Measurements from ENCODE around the gene RPL29.

Gene RPL29

GRCh38 chr3:52041118-52041731, 45.5 kb upstream of the RPL29 start:
- Histone ChIP-seq H3K27me3 (ENCODE audit: insufficient read depth, low read length) (peaks cover 24% of the 10 kb centered on the region; the same call in 1 of the 2 replicates), H3K27ac (ENCODE audit: low read depth, low read length, poor library complexity, severe bottlenecking) (no peak overlapping the region), H3K36me3 (ENCODE audit: insufficient read depth, low read length) (no peaks in the 10 kb centered on the region), H2AFZ (ENCODE audit: low read length) (no peak overlapping the region), H3F3A (ENCODE audit: insufficient read depth, low read length) (no peaks in the 10 kb centered on the region), H3K4me3 (ENCODE audit: low read depth, low read length, poor library complexity, severe bottlenecking) (no peak overlapping the region), H3K9me2 (ENCODE audit: low read depth, low read length) (no peaks in the 10 kb centered on the region), H3K4me2 (ENCODE audit: low read length) (no peak overlapping the region), H4K20me1 (ENCODE audit: insufficient read depth, low read length) (no peaks in the 10 kb centered on the region), H3K9me3 (ENCODE audit: low read length) (no peaks in the 10 kb centered on the region), H3K79me2 (ENCODE audit: insufficient read depth, low read length) (no peaks in the 10 kb centered on the region), H3K4me1 (ENCODE audit: insufficient read depth, low read length, severe bottlenecking) (no peaks in the 10 kb centered on the region), H3K9ac (ENCODE audit: low read length) (no peak overlapping the region)
- TF ChIP-seq CTCF (IDR thresholded peaks at IDR 0.05; ENCODE audit: low read length) (peak; percentile 18; the same call in 1 of the 2 replicates), EZH2 (IDR thresholded peaks at IDR 0.05; ENCODE audit: borderline replicate concordance, low read length) (no peak)

- Histone ChIP-seq H3F3A (ENCODE audit: insufficient read depth, low read length) (no peaks in the 10 kb centered on the region), H4K20me1 (ENCODE audit: insufficient read depth, low read length) (no peaks in the 10 kb centered on the region), H3K9ac (ENCODE audit: low read length) (no peak overlapping the region), H3K4me1 (ENCODE audit: insufficient read depth, low read length, severe bottlenecking) (no peaks in the 10 kb centered on the region), H3K36me3 (ENCODE audit: insufficient read depth, low read length) (no peaks in the 10 kb centered on the region), H3K79me2 (ENCODE audit: insufficient read depth, low read length) (no peaks in the 10 kb centered on the region), H3K9me2 (ENCODE audit: low read depth, low read length) (no peaks in the 10 kb centered on the region), H3K4me2 (ENCODE audit: low read length) (no peak overlapping the region), H3K4me3 (ENCODE audit: low read depth, low read length, poor library complexity, severe bottlenecking) (no peak overlapping the region), H3K27me3 (ENCODE audit: insufficient read depth, low read length) (peaks cover 24% of the 10 kb centered on the region; the same call in 1 of the 2 replicates), H3K9me3 (ENCODE audit: low read length) (no peaks in the 10 kb centered on the region), H3K27ac (ENCODE audit: low read depth, low read length, poor library complexity, severe bottlenecking) (no peak overlapping the region), H2AFZ (ENCODE audit: low read length) (no peak overlapping the region)
- no peak for TF ChIP-seq CTCF (IDR thresholded peaks at IDR 0.05; ENCODE audit: low read length)
- TF ChIP-seq EZH2 (IDR thresholded peaks at IDR 0.05; ENCODE audit: borderline replicate concordance, low read length): no peak
Measured at GRCh38 chr3:52040600-52040999, 44.9 kb upstream of the RPL29 start.

DNA sequence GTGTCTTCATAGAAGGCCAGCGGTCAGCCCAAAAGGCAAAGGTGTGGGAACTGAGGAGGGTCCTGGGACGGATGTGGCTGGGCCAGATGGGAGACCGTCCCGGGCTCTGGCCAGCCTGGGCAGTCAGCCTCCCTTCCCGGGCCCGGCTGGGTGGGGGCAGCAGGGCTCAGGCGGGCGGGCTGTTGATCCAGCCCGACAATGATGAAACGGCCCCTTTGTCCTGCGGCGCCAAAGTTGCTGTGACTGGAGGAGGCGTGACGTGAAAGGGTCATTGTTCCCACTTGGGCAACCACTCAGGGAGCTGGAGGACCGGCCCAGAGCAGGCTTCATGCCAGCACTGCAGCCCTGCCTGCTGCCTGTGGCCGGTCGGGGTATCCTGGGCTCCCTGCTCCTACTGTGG, 44.2 kb upstream of the RPL29 start:
- no peaks in the 10 kb centered on the region for H3K79me2 ChIP-seq (ENCODE audit: insufficient read depth, low read length)
- no peak overlapping the region for H3K4me2 ChIP-seq (ENCODE audit: low read length)
- H3K36me3 ChIP-seq (ENCODE audit: insufficient read depth, low read length): no peaks in the 10 kb centered on the region
- no peaks in the 10 kb centered on the region for H3K4me1 ChIP-seq (ENCODE audit: insufficient read depth, low read length, severe bottlenecking)
- no peak for TF ChIP-seq EZH2 (IDR thresholded peaks at IDR 0.05; ENCODE audit: borderline replicate concordance, low read length)
- no peak for TF ChIP-seq CTCF (IDR thresholded peaks at IDR 0.05; ENCODE audit: low read length)
- peaks cover 21% of the 10 kb centered on the region; the same call in 1 of the 2 replicates for H3K27me3 ChIP-seq (ENCODE audit: insufficient read depth, low read length)
- H3K9me2 ChIP-seq (ENCODE audit: low read depth, low read length): no peaks in the 10 kb centered on the region
- no peak overlapping the region for H3K9ac ChIP-seq (ENCODE audit: low read length)
- H3F3A ChIP-seq (ENCODE audit: insufficient read depth, low read length): no peaks in the 10 kb centered on the region
- H3K9me3 ChIP-seq (ENCODE audit: low read length): no peaks in the 10 kb centered on the region
- H3K27ac ChIP-seq (ENCODE audit: low read depth, low read length, poor library complexity, severe bottlenecking): no peak overlapping the region
- H2AFZ ChIP-seq (ENCODE audit: low read length): no peak overlapping the region
- no peak overlapping the region for H3K4me3 ChIP-seq (ENCODE audit: low read depth, low read length, poor library complexity, severe bottlenecking)
- no peaks in the 10 kb centered on the region for H4K20me1 ChIP-seq (ENCODE audit: insufficient read depth, low read length)
